HG02938 (cell line): Measurements from ENCODE around the gene SYAP1.
A peak's percentile ranks its signal among the peaks of the same experiment; 100 is the strongest.
"Not testable (repeated sequence)": the region's sequence is repeated elsewhere in the genome, so short reads cannot be mapped to it uniquely, and the experiment has no call there.

Experiments
- ATAC-seq: cut with Tn5 transposase; IDR thresholded peaks from one replicate; pipeline ENCODE4 v1.9.1; 2021; ENCODE audit warnings: mild to moderate bottlenecking, moderate library complexity; ENCODE audit not compliant: unreplicated experiment

Gene SYAP1

DNA sequence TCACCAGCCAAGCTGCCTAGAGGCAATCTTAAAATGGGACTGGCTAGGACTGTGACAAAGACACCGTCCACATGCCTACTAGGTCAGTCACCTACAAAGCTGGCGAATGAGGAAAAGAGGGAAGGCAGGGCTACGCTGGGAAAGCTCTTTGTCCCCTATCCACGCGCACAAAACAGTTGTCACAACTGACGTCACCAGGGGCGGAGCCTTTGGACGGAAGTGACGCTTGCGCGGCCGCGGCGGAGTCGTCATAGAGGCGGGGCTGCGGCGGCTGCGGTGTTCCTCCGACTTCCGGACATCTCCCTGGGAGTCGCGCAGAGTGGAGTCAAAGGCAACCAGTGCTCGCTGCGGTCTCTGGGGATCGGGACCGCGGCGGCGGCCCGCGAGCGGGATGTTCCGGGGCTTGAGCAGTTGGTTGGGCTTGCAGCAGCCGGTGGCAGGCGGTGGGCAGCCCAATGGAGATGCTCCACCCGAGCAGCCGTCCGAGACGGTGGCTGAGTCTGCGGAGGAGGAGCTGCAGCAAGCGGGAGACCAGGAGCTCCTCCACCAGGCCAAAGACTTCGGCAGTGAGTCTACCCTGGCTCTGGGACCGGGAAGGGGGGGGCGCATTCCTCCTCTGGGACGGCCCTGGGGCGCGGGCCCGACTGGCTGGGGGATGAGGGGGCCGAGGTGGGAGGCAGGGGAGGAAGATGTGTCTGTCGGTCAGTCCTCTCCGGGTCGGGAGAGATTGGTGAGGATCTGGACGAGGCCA, at the start of gene SYAP1:
Gene SYAP1, plus strand, starts transcription at position 279 of the 751 bp plus-strand sequence. Its CDS starts 113 bp downstream, at position 392.
- peak; percentile 85 for ATAC-seq

DNA sequence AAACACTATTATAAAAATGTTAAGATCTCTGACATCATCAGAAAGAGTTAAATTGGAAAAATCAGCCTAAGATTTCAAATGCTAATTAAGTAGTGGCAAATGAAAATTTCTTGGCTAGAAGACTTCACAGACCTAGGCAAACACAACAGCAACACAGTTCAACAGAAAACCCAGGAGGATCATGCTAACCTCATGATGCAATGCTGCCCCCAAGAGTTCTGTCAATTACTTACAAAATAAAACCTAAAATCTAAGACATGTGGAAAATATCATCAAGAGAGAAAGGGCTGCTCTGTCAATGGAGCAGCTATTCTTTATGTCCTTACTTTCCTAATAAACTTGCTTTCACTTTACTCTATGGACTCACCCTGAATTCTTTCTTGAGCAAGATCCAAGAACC, 48.4 kb upstream of the SYAP1 start:
- ATAC-seq = no peak

DNA sequence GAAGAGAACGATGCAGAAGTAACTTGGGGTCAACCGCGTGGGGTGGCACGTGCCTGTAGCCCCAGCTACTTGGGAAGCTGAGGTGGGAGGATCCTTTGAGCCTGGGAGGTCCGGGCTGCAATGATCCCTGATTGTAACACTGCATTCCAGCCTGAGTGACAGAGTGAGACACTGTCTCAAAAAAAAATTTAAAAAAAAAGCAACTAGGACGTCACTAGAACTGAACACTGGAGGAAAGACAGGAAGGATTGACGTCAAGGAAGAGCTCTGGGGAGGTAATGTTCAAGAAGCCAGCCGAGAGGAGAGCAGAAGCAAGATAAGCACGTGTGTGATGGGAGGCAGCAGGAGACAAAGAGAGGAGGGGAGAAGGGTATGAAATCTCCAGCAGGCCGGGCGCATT, 40.7 kb upstream of the SYAP1 start:
- no peak for ATAC-seq

- no peak for ATAC-seq
These were observed 36.3 kb upstream of the SYAP1 start for GRCh38 chrX:16683007-16683664.

DNA sequence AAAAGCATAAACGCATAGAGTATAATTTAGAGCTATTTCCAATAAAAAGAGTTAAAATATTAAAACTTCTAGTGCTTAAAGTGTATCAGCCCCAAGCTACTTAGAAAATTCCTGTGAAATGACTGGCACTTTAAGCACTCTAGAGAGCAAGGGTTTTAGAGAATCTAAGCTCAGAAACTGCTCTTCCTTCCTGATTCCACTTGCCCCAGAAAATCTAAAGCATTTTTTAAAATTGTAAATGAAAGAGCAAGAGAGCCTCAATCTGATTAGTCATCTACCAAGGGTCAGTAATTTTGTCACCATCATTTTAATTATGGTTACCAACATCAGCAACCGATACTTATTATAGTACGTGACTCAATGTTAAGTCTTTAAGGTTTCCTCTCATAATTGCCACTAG, 31.9 kb upstream of the SYAP1 start:
- ATAC-seq = no peak

DNA sequence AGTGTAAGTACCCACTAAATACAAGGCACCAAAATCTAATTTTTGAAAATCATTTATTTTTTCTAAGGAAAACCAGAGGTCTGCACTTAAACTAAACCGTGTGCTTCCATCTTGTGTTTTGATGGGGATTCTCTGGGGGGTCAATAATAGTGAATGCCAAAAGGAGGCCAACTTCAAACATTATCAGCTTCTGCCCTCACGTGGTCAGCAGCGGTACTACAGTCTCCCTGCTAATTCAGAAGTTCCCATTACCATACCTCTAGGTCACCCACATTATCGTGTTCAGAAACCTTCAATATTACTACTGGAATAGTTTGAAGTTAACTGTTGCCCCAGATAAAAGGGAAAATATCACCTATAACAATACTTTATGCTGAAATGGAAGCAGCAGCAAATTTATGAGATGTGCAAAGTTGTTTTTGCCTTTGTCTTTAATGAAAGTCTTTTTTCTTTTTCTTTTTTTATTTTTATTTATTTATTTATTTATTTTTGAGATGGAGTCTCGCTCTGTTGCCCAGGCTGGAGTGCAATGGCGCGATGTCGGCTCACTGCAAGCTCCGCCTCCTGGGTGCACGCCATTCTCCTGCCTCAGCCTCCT, 24.2 kb upstream of the SYAP1 start:
- ATAC-seq = no peak

DNA sequence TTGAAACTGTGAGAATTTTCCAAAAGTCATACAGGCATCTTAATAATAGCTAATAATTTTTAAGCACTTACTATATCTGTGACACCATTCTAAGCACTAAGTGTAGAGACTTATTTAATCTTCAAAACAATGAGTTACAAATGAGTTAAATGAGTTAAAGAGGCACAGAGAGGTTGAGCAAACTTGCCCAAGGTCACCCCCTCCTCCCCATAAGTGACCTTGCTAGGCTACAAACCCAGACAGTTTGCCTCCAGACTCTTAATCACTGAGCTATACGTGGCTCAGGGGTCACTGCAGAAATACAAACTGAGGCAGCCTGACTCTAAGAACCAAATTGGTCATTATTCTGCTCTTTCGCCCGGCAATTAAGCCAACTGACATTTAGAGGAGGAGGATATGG, 22.5 kb upstream of the SYAP1 start:
- no peak for ATAC-seq

- ATAC-seq = no peak
These were observed 20.0 kb upstream of the SYAP1 start for GRCh38 chrX:16699389-16699788.

DNA sequence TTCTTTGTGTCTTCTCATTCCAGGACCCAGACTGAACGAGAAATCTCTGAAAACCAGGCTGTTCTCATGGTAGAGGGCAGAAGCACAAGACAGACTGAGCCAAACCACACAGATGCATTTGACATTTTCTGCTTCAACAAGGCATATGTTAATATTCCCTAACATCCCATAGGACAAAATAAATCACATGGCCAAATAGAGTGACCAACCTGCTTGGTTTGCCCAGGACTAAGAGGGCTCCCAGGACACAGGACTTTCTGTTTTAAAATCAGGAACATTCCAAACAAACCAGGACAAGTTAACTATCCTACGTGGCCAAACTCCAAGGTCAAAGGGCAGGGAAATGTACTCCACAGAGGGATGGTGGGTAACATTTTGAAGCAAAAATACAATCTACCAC, 18.7 kb upstream of the SYAP1 start:
- ATAC-seq = no peak

DNA sequence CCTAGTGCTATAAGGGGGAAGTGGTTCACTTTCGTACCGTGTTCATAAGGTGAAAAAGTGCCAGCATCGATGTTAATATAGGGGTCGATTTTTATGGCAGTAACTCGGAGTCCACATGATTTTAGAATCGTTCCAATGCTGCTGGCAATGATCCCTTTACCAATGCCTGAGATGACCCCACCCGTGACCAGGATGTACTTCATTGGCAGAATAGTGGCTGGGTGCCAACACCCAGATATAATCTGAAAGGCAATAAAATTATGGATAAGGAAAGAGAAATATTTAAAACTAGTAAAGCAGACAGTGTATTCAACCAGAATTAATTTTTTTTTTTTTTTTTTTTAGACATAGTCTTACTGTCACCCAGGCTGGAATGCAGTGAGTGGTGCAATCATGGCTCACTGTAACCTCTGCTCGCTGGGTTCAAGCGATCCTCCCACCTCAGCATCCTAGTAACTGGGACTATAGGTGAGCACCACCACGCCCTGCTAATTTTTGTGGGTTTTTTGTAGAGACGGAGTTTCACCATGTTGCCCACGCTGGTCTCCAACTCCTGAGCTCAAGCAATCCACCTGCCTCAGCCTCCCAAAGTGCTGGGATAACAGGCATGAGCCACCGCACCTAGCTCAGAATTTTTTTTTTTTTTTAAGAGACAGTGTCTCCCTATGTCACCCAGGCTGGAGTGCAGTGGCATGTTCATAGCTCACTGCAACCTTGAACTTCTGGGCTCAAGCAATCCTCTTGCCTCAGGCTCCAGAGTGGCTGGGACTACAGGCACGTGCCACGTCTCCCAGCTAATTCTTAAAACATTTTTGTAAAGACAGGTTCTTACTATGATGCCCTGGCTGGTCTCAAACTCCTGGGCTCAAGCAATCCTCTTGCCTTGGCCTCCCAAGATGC, 16.5 kb upstream of the SYAP1 start:
- ATAC-seq = no peak

DNA sequence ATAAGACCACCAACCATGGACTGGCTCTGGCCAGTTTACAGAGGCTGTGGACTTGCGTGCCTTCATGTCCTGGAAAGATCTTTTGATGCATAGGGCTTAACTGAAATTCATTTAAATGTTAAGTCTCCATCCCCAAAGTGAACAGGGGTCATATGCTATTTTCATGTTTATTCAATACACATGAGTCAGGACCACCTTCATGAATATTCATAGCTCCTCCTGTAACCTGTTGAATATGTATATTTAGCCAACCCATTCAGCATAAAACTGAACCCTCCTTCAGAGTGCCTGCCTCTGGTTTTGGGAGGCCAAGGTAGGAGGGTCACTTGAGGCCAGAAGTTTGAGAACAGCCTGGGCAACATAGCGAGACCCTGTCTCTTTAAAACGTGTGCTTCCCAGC, 14.0 kb upstream of the SYAP1 start:
- no peak for ATAC-seq

DNA sequence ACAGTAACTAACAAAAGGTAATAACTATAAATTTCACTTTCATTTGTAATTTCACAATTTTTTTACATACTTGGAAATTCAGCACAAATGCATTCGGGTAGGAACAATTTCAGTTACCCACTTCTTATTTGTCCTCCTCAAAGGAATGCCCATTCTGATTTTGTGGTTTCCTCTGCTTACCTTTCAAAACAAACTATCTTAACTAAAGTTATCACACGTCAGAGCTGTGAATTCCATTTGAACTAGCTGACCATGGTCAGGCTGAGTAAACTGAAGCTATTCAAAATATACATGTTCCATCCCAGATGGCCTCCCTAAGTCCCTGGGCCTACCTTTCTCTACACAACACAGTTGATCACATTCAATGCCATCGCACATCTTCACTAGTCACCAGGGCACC, 11.4 kb upstream of the SYAP1 start:
- no peak for ATAC-seq

DNA sequence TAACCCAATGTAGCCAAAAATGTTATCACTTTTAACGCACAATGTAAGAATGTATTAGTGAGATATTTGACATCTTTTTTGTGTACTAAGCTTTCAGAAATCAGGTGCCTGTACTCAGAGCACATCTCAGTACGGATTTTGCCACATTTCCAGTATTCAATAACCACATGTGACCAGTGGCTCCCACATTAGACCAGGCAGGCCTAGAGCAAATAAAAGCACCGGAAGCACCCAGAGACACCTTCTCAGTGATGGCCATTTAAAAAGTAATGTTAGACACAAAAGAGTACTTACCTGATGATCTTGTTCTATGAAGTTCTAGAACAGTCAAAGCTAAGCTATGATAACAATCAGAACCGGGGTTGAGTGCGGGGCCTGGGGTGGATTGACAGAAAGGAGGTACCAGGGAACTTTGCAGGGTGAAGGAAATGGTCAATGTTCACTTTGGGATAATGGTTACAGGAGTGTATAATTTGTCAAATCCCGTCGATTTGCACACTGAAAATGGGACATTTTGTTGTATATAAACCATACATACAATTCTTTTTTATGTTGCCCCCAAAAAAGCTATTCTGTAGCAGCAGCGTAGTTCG, 8.1 kb upstream of the SYAP1 start:
- no peak for ATAC-seq

GRCh38 chrX:16711893-16712547, 7.4 kb upstream of the SYAP1 start:
- ATAC-seq = peak; percentile 28

- peak; percentile 74 for ATAC-seq
These were observed 6.8 kb upstream of the SYAP1 start, which contains the start of gene CTPS2 for GRCh38 chrX:16712548-16713155. CTPS2 (minus strand) TSS chrX:16712669; CDS start chrX:16702902, 9,767 bp downstream.

GRCh38 chrX:16714504-16714903, 4.9 kb upstream of the SYAP1 start:
- no peak for ATAC-seq

DNA sequence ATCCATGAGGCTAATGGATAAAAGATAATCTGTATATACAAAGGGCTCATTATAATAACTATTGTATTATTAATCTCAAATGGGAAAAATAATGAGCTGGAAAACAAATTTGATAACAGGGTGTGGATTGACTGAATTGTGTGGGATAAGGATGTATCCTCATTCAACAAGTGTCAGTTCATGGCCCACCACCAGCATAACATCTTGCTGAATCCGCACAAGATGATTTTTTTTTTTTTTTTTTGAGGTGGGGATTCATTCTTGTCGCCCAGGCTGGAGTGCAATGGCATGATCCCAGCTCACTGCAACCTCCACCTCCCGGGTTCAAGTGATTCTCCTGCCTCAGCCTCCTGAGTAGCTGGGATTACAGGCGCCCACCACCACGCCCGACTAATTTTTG, 3.8 kb upstream of the SYAP1 start:
- ATAC-seq = not testable (repeated sequence)

DNA sequence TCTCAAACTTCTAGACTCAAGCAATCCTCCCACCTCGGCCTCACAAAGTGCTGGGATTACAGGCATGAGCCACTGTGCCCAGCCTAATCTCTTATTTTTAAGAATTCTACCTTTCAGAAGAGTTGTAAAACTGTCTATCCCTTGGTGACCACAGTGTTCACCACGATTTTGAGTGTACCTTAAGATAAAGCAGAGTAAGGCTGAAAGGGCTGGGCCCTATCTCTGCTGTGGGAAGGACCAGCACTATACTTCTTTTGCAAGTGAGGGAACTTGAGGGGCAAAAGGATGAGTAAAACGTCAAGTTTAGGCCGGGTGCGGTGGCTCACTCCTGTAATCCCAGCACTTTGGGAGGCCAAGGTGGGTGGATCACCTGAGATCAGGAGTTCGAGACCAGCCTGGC, 3.0 kb upstream of the SYAP1 start:
- not testable (repeated sequence) for ATAC-seq

- ATAC-seq = peak; percentile 33
These were observed 533 bp upstream of the SYAP1 start for GRCh38 chrX:16718824-16719333.
